ENCODE measurements around the gene VTI1A.
"Not testable (repeated sequence)": the region's sequence is repeated elsewhere in the genome, so short reads cannot be mapped to it uniquely, and the experiment has no call there.

Gene VTI1A

DNA sequence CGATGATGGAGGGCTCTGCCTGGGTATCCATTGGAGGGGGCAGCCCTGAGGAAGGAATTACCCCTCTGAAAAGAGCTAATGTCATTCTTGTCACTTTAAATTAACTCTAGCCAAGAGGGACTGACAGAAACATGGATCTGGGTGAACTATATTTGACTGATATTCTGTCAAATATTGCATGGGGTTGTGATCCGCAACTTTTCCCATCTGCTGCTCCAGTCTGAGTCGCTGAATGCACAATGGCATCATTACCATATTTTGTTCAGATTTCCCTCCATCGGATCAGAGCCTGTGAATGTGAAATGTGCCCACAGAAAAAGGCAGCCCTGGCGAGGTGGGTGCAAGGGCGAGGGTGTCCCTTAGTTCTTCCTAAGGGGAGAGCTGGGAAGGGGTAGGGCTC, 402.5 kb downstream of the VTI1A start:
- no peak for DNase-seq (ENCODE audit: low read depth in 2 of 3, low spot score in 1 of 3)

- no peak for DNase-seq (ENCODE audit: low read depth in 2 of 3, low spot score in 1 of 3)
These were observed 404.2 kb downstream of the VTI1A start for GRCh38 chr10:112851181-112851580.

DNA sequence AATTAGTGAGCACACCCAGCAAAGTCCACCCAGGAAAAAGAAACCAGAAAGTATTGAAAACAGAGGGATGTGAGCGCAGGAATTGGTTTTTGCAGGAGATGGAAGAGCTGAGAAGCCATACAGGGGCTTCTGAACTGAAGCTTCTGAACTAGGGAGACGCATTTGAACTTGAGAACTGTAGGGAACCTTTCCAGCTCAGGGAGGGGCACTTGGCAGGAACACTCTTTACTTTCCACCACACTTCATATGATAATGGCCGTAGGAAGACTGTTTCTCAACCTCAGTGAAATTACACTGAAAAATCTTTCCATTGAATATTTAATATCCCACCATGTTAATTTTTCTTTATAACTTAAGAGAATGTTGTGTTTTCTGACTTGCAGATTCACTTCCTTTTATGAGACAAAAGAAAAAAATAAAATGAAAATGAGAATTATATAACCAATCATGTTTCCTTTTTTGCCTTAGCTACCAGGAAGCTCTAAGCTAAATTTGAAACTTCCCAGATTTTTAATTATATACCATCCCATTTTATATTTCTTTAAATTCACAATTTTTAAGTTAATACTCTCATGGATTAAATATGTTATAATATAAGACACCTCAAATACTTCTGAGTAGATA, 404.7 kb downstream of the VTI1A start:
- no peak for DNase-seq (ENCODE audit: low read depth in 2 of 3, low spot score in 1 of 3)

GRCh38 chr10:112852306-112852705, 405.3 kb downstream of the VTI1A start:
- DNase-seq (ENCODE audit: low read depth in 2 of 3, low spot score in 1 of 3) = no peak

- DNase-seq (ENCODE audit: low read depth in 2 of 3, low spot score in 1 of 3) = no peak
These were observed 408.1 kb downstream of the VTI1A start for GRCh38 chr10:112855134-112855533.

DNA sequence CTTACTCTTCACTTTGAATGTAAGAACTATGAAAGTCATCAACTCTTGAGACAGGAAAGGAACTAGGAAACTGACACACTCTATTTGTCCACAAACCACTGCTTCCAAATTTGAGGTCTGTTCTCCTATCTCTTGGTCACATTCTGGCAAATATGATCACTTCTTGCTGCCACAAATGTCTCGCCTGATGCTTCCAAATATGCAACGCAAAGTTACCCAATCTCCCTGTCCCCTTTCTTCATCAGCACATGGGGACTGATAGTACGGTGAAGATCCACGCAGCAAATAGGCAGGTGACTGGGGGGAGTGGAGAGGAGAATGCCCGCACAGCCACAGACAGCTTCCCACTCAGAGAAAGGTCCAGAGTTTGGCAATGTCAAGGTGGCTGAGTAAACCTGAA, 410.5 kb downstream of the VTI1A start:
- DNase-seq (ENCODE audit: low read depth in 2 of 3, low spot score in 1 of 3) = no peak

GRCh38 chr10:112858986-112859651, 412.1 kb downstream of the VTI1A start:
- no peak for DNase-seq (ENCODE audit: low read depth in 2 of 3, low spot score in 1 of 3)

GRCh38 chr10:112859793-112860192, 412.8 kb downstream of the VTI1A start:
- no peak for DNase-seq (ENCODE audit: low read depth in 2 of 3, low spot score in 1 of 3)

GRCh38 chr10:112863461-112863860, 416.4 kb downstream of the VTI1A start:
- DNase-seq (ENCODE audit: low read depth in 2 of 3, low spot score in 1 of 3) = not testable (repeated sequence)

Data from stimulated activated CD4-positive, alpha-beta T cell treated with anti-CD3 and anti-CD28 coated beads, Interleukin-12 subunit alpha, Interleukin-12 subunit beta, amount 100 ng/mL, for 48 hours (primary cell).